ENCODE measurements around the gene MAN1A1.
A peak's percentile ranks its signal among the peaks of the same experiment; 100 is the strongest.

Gene MAN1A1

GRCh38 chr6:119348096-119348747 lies 1.3 kb downstream of the MAN1A1 start (continued):
- TF ChIP-seq INSM2 (tag by site-specific recombination; IDR thresholded peaks at IDR 0.05) (no peak), EGR2 (tag by site-specific recombination; IDR thresholded peaks at IDR 0.05; ENCODE audit: low read depth) (peak; percentile 46; the same call in 1 of the 2 replicates), CTCF (tag by site-specific recombination; IDR thresholded peaks at IDR 0.05) (0 out of 2 replicates have a peak, but pooled peaks have one; percentile 30), ZNF223 (tag by site-specific recombination; IDR thresholded peaks at IDR 0.05) (peak; percentile 81; the same call in 1 of the 2 replicates), GLIS2 (tag by site-specific recombination; IDR thresholded peaks at IDR 0.05) (peak; percentile 62)

GRCh38 chr6:119347466-119348095 lies 2.0 kb downstream of the MAN1A1 start:
- ChIA-PET CTCF (interaction anchor here (0.8 to 2.7 kb wide), 7 partner anchors 14 to 218 kb away, joined by 3 to 18 read pairs (median 4); no protein-coding TSS in a partner anchor), POLR2A (interaction anchor here (0.6 to 2.3 kb wide), 3 partner anchors 13 to 218 kb away, joined by 5 to 7 read pairs (median 5); no protein-coding TSS in a partner anchor)
- Histone ChIP-seq H3K27ac (ENCODE audit: extremely low read depth, low read depth, low read length) (no peak overlapping the region; the same call in 1 of the 2 replicates), H3K9me3 (ENCODE audit: control insufficient read depth, insufficient read depth, low read depth, low read length) (no peaks in the 10 kb centered on the region), H3K4me3 (ENCODE audit: low read depth, low read length) (peak overlapping the region; percentile 95), H3K36me3 (ENCODE audit: control insufficient read depth in 2 of 2, insufficient read depth in 1 of 2, low read length in 2 of 2) (peaks cover 0 to 15% of the 10 kb centered on the region in 2 experiments; a peak in 1 of 3 replicates), H3K4me1 (ENCODE audit: control insufficient read depth, insufficient read depth, low read length) (no peaks in the 10 kb centered on the region)
- TF ChIP-seq ZNF398 (tag by site-specific recombination; IDR thresholded peaks at IDR 0.05) (0 out of 2 replicates have a peak, but pooled peaks have one; percentile 18), ZNF560 (tag by site-specific recombination; IDR thresholded peaks at IDR 0.05; ENCODE audit: borderline replicate concordance) (no peak), ZNF549 (tag by site-specific recombination; IDR thresholded peaks at IDR 0.05) (no peak), HOXC10 (CRISPR knock-in tag; IDR thresholded peaks at IDR 0.05) (no peak), PRDM1 (tag by site-specific recombination; IDR thresholded peaks at IDR 0.05) (no peak), ZNF19 (tag by site-specific recombination; IDR thresholded peaks at IDR 0.05; ENCODE audit: low read depth) (no peak), ZBTB10 (tag by site-specific recombination; IDR thresholded peaks at IDR 0.05) (no peak), SCRT1 (tag by site-specific recombination; IDR thresholded peaks at IDR 0.05; ENCODE audit: borderline replicate concordance) (peak; percentile 81; the same call in 1 of the 2 replicates), INSM2 (tag by site-specific recombination; IDR thresholded peaks at IDR 0.05) (no peak), ZNF660 (tag by site-specific recombination; IDR thresholded peaks at IDR 0.05) (peak; percentile 41; the same call in 1 of the 2 replicates), ZSCAN23 (tag by site-specific recombination; IDR thresholded peaks at IDR 0.05) (no peak), ZNF133 (tag by site-specific recombination; IDR thresholded peaks at IDR 0.05) (no peak), GLI2 (tag by site-specific recombination; IDR thresholded peaks at IDR 0.05; ENCODE audit: borderline replicate concordance, low read depth) (no peak), ZBTB6 (tag by site-specific recombination; IDR thresholded peaks at IDR 0.05) (peak; percentile 61; the same call in 1 of the 2 replicates), KLF16 (tag by site-specific recombination; IDR thresholded peaks at IDR 0.05) (no peak), ZNF132 (tag by site-specific recombination; IDR thresholded peaks at IDR 0.05; ENCODE audit: borderline replicate concordance) (no peak), ZNF530 (tag by site-specific recombination; IDR thresholded peaks at IDR 0.05; ENCODE audit: low read depth) (no peak), ZNF664 (tag by site-specific recombination; IDR thresholded peaks at IDR 0.05) (no peak), ZNF600 (tag by site-specific recombination; IDR thresholded peaks at IDR 0.05) (peak; percentile 12; the same call in 1 of the 2 replicates)

Measured in HEK293 (cell line).